ENCODE data around the gene SHANK1. TPM values are rescaled to one million over a fixed set of nuclear protein-coding genes. Genes with fewer than 3 reads are reported as not detected.

Gene SHANK1
- total and polyA plus RNA-seq, 2 donors (not counting 3 experiments of a cell fraction or from before 2014, with no cell fraction given): 0.66 to 1.9 TPM

GRCh38 chr19:50723735-50724521 is 4.3 kb upstream of the SHANK1 start:
- DNase-seq (ENCODE audit: low read depth, low spot score): no peak
- intact Hi-C loops (cut with micrococcal nuclease): loop anchor here (1.0 to 5.0 kb wide), 9 partner anchors 19 to 397 kb away; partner anchors contain the start of genes JOSD2, KCNC3 and NR1H2
- peak overlapping the region in 2 of 3 experiments; percentile 53 to 56 for H3K4me3 ChIP-seq (replicated peaks in 1 of 3; ENCODE audit: insufficient read depth in 1 of 3, low read depth in 1 of 3, low read length in 3 of 3)

GRCh38 chr19:50723069-50723468 is 3.5 kb upstream of the SHANK1 start, which contains the start of gene CLEC11A:
CLEC11A (plus strand) TSS chr19:50723364; CDS start chr19:50723526, 162 bp downstream.
- FAIRE-seq: peak; percentile 55
- H3K27ac ChIP-seq (ENCODE audit: insufficient read depth, low read depth, low read length): no peak within 1 kb of the TSS
- BruUV-seq (replicated peaks): no TSS peak

More at GRCh38 chr19:50723735-50724521, 4.3 kb upstream of the SHANK1 start:
- no peaks in the 10 kb centered on the region for H3K36me3 ChIP-seq (ENCODE audit: control insufficient read depth in 2 of 2, extremely low read depth in 1 of 2, insufficient read depth in 2 of 2, low read length in 2 of 2)
- TF ChIP-seq, protein P1, sequence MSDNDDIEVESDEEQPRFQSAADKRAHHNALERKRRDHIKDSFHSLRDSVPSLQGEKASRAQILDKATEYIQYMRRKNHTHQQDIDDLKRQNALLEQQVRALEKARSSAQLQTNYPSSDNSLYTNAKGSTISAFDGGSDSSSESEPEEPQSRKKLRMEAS (IDR thresholded peaks at IDR 0.05; ENCODE audit: insufficient read depth, insufficient read length): peak; percentile 68
- no peak for TF ChIP-seq JUN (IDR thresholded peaks at IDR 0.05; ENCODE audit: borderline replicate concordance, insufficient read depth, insufficient read length, low read depth)
- peak overlapping the region; percentile 59 for H3K4me2 ChIP-seq (ENCODE audit: insufficient read depth, low read length)
- H4K20me1 ChIP-seq (replicated peaks; ENCODE audit: control insufficient read depth, extremely low read depth, insufficient read depth, low read length): no peaks in the 10 kb centered on the region
- BruUV-seq (replicated peaks): no TSS peak
- H3K4me1 ChIP-seq (ENCODE audit: control insufficient read depth, extremely low read depth, insufficient read depth, low read length): peaks cover 22% of the 10 kb centered on the region
- POLR2A ChIA-PET: interaction anchor here (1.3 kb wide), 1 partner anchor 81 kb away, joined by 5 read pairs; no protein-coding TSS in a partner anchor
- FAIRE-seq: no peak
- no peaks in the 10 kb centered on the region for H3K27me3 ChIP-seq (ENCODE audit: control insufficient read depth in 2 of 2, insufficient read depth in 2 of 2, low read length in 2 of 2)
- no peaks in the 10 kb centered on the region for H3K9me1 ChIP-seq (replicated peaks; ENCODE audit: control insufficient read depth, extremely low read depth, insufficient read depth, low read length)
- CTCF ChIA-PET: interaction anchor here (0.5 to 3.4 kb wide), 25 partner anchors 8 to 423 kb away, joined by 3 to 47 read pairs (median 4); partner anchors contain the start of gene KCNC3
- H2AFZ ChIP-seq (ENCODE audit: low read depth, low read length): peak overlapping the region; percentile 1
- H3K9me3 ChIP-seq (replicated peaks; ENCODE audit: control insufficient read depth, insufficient read depth, low read length): no peaks in the 10 kb centered on the region
- H3K79me2 ChIP-seq (ENCODE audit: control insufficient read depth, insufficient read depth, low read length): no peaks in the 10 kb centered on the region
- H3K27ac ChIP-seq (ENCODE audit: insufficient read depth, low read depth, low read length): no peak overlapping the region
- H3K9ac ChIP-seq (replicated peaks; ENCODE audit: extremely low read depth, insufficient read depth, low read length): no peak overlapping the region
- dilution Hi-C loops (cut with MboI; ENCODE audit: extremely low pct_ligation_motif_present, low sequenced_read_pairs): no loop called here

More at GRCh38 chr19:50723069-50723468, 3.5 kb upstream of the SHANK1 start, which contains the start of gene CLEC11A:
- POLR2A ChIA-PET: no interaction called here
- peak within 1 kb of the TSS; percentile 59 for H3K4me2 ChIP-seq (ENCODE audit: insufficient read depth, low read length)
- H3K79me2 ChIP-seq (ENCODE audit: control insufficient read depth, insufficient read depth, low read length): no peaks in the 10 kb centered on the region
- DNase-seq (ENCODE audit: low read depth, low spot score): no peak
- H3K9me1 ChIP-seq (replicated peaks; ENCODE audit: control insufficient read depth, extremely low read depth, insufficient read depth, low read length): no peaks in the 10 kb centered on the region
- no peaks in the 10 kb centered on the region for H3K27me3 ChIP-seq (ENCODE audit: control insufficient read depth in 2 of 2, insufficient read depth in 2 of 2, low read length in 2 of 2)
- dilution Hi-C loops (cut with MboI; ENCODE audit: extremely low pct_ligation_motif_present, low sequenced_read_pairs): no loop called here
- peak within 1 kb of the TSS in 2 of 3 experiments; percentile 53 to 56 for H3K4me3 ChIP-seq (replicated peaks in 1 of 3; ENCODE audit: insufficient read depth in 1 of 3, low read depth in 1 of 3, low read length in 3 of 3)
- H2AFZ ChIP-seq (ENCODE audit: low read depth, low read length): peak within 1 kb of the TSS; percentile 72
- no peak within 1 kb of the TSS for H3K9ac ChIP-seq (replicated peaks; ENCODE audit: extremely low read depth, insufficient read depth, low read length)
- peaks cover 20% of the 10 kb centered on the region for H3K4me1 ChIP-seq (ENCODE audit: control insufficient read depth, extremely low read depth, insufficient read depth, low read length)
- TF ChIP-seq GATA2 (IDR thresholded peaks at IDR 0.05; ENCODE audit: insufficient read depth, insufficient read length, low read depth, low read length): no peak
- TF ChIP-seq, protein P1 (IDR thresholded peaks at IDR 0.05; ENCODE audit: insufficient read depth, insufficient read length): no peak
- TF ChIP-seq POLR2AphosphoS5 (IDR thresholded peaks at IDR 0.05; ENCODE audit: insufficient read depth, low read depth, low read length): no peak
- no peak for TF ChIP-seq MYC (IDR thresholded peaks at IDR 0.05; ENCODE audit: low read depth, low read length)
- no peak for TF ChIP-seq CTCF (IDR thresholded peaks at IDR 0.05; ENCODE audit: extremely low read depth in 1 of 2, insufficient read depth in 1 of 2, low read depth in 1 of 2, low read length in 2 of 2)
- no peak for TF ChIP-seq EZH2 (IDR thresholded peaks at IDR 0.05; ENCODE audit: borderline replicate concordance, low read depth, low read length, severe bottlenecking)
- TF ChIP-seq POLR2A (IDR thresholded peaks at IDR 0.05; ENCODE audit: low read depth, low read length): no peak
- no peak for TF ChIP-seq JUN (IDR thresholded peaks at IDR 0.05; ENCODE audit: borderline replicate concordance, insufficient read depth, insufficient read length, low read depth)
- TF ChIP-seq FOS (IDR thresholded peaks at IDR 0.05; ENCODE audit: borderline replicate concordance, insufficient read depth, low read length): no peak
- intact Hi-C loops (cut with micrococcal nuclease): loop anchor here (5.0 kb wide), 3 partner anchors 116 to 396 kb away; partner anchors contain the start of gene KCNC3
- H3K36me3 ChIP-seq (ENCODE audit: control insufficient read depth in 2 of 2, extremely low read depth in 1 of 2, insufficient read depth in 2 of 2, low read length in 2 of 2): no peaks in the 10 kb centered on the region
- CTCF ChIA-PET: interaction anchor here (1.0 to 3.4 kb wide), 5 partner anchors 18 to 185 kb away, joined by 4 to 20 read pairs (median 5); no protein-coding TSS in a partner anchor
- H4K20me1 ChIP-seq (replicated peaks; ENCODE audit: control insufficient read depth, extremely low read depth, insufficient read depth, low read length): no peaks in the 10 kb centered on the region
- no peaks in the 10 kb centered on the region for H3K9me3 ChIP-seq (replicated peaks; ENCODE audit: control insufficient read depth, insufficient read depth, low read length)

Measured in endothelial cell of umbilical vein (primary cell).